CD14-positive monocyte (primary cell): Measurements from ENCODE around the gene PLXNA1. TPM values are rescaled to one million over a fixed set of nuclear protein-coding genes. Genes with fewer than 3 reads are reported as not detected.

Source experiments
- DNase-seq, 3 donors: peaks; one replicate each; pipeline ENCODE4 v3.0.0-alpha.2; 2011 to 2022
- H2AFZ ChIP-seq: 2 replicates; pipeline ENCODE4 v1.6.0; 2012; ENCODE audit warnings: mild to moderate bottlenecking, low read depth, low read length, inconsistent platforms; ENCODE audit not compliant: insufficient read depth, poor library complexity, severe bottlenecking
- H3K27ac ChIP-seq, 2 donors: 1 replicate in 1 of 2; 2 replicates in 1 of 2; pipeline ENCODE4 v1.5.1; 2012 to 2013; ENCODE audit warnings: low read length in 2 of 2, control low read depth in 1 of 2, inconsistent platforms in 1 of 2, low read depth in 1 of 2, mild to moderate bottlenecking in 1 of 2
- H3K27me3 ChIP-seq, 2 donors: one replicate each; pipeline versions ENCODE4 v1.6.0 to v1.6.1; 2011 to 2013; ENCODE audit warnings: low read length in 2 of 2; ENCODE audit not compliant: control insufficient read depth in 2 of 2, insufficient read depth in 2 of 2
- H3K36me3 ChIP-seq, 2 donors: replicated peaks in 1 of 2; 1 replicate in 1 of 2; 2 replicates in 1 of 2; pipeline versions ENCODE4 v1.5.1 to v1.6.1; 2012 to 2013; ENCODE audit warnings: low read length in 2 of 2, control low read depth in 1 of 2, inconsistent platforms in 1 of 2, mild to moderate bottlenecking in 1 of 2; ENCODE audit not compliant: insufficient read depth in 2 of 2, control insufficient read depth in 1 of 2
- H3K4me1 ChIP-seq, 2 donors: 1 replicate in 1 of 2; 2 replicates in 1 of 2; pipeline versions ENCODE4 v1.5.1 to v1.6.1; 2012 to 2013; ENCODE audit warnings: low read length in 2 of 2, control low read depth in 1 of 2, inconsistent platforms in 1 of 2, mild to moderate bottlenecking in 1 of 2, moderate library complexity in 1 of 2; ENCODE audit not compliant: insufficient read depth in 2 of 2, control insufficient read depth in 1 of 2
- H3K4me2 ChIP-seq: replicated peaks from 2 replicates; pipeline ENCODE3; 2012; ENCODE audit warnings: low read length, moderate library complexity, mild to moderate bottlenecking; ENCODE audit not compliant: poor library complexity, severe bottlenecking; ENCODE audit errors: extremely low read depth
- H3K4me3 ChIP-seq, 3 experiments: fragments of 200-600 bp in 1 of 3; sonication (generic) in 1 of 3; replicated peaks in 1 of 3; 1 replicate in 2 of 3; 2 replicates in 1 of 3; pipeline ENCODE4 v1.5.1; 2011 to 2013; ENCODE audit warnings: low read length in 3 of 3, mild to moderate bottlenecking in 3 of 3, control low read depth in 2 of 3, low read depth in 2 of 3, inconsistent platforms in 1 of 3, moderate library complexity in 1 of 3
- H3K79me2 ChIP-seq: 2 replicates; pipeline ENCODE4 v1.6.0; 2012; ENCODE audit warnings: mild to moderate bottlenecking, control low read depth, inconsistent platforms, low read length, moderate library complexity; ENCODE audit not compliant: insufficient read depth
- H3K9ac ChIP-seq: 2 replicates; pipeline ENCODE4 v1.6.0; 2017; ENCODE audit warnings: low read length, mild to moderate bottlenecking; ENCODE audit not compliant: insufficient read depth, poor library complexity, severe bottlenecking
- H3K9me3 ChIP-seq, 2 donors: replicated peaks in 1 of 2; 1 replicate in 1 of 2; 2 replicates in 1 of 2; pipeline versions ENCODE4 v1.5.1 to v1.6.1; 2012 to 2013; ENCODE audit warnings: low read length in 2 of 2, control low read depth in 1 of 2; ENCODE audit not compliant: control insufficient read depth in 1 of 2, insufficient read depth in 1 of 2
- H4K20me1 ChIP-seq: 2 replicates; pipeline ENCODE4 v1.6.0; 2012; ENCODE audit warnings: mild to moderate bottlenecking, low read length, control low read depth, moderate library complexity; ENCODE audit not compliant: insufficient read depth
- H3K27ac Mint-ChIP-seq, 7 donors: one replicate each; pipeline ENCODE4 v1.8.0; 2020; ENCODE audit warnings: mild to moderate bottlenecking in 7 of 7, mixed read lengths in 7 of 7, moderate library complexity in 6 of 7, inconsistent platforms in 2 of 7
- H3K27me3 Mint-ChIP-seq, 3 donors: one replicate each; pipeline ENCODE4 v1.8.0; 2021 to 2022; ENCODE audit warnings: low read depth in 3 of 3, mild to moderate bottlenecking in 3 of 3, mixed read lengths in 3 of 3, moderate library complexity in 3 of 3, inconsistent platforms in 1 of 3
- H3K36me3 Mint-ChIP-seq, 2 donors: one replicate each; pipeline ENCODE4 v1.8.0; 2020; ENCODE audit warnings: mixed read lengths in 2 of 2, inconsistent platforms in 1 of 2, mild to moderate bottlenecking in 1 of 2
- H3K4me1 Mint-ChIP-seq: one replicate; pipeline ENCODE4 v1.8.0; 2020; ENCODE audit warnings: mild to moderate bottlenecking, mixed read lengths
- H3K4me3 Mint-ChIP-seq, 2 donors: one replicate each; pipeline ENCODE4 v1.8.0; 2020; ENCODE audit warnings: mild to moderate bottlenecking in 2 of 2, mixed read lengths in 2 of 2, moderate library complexity in 1 of 2
- H3K9me3 Mint-ChIP-seq, 7 donors: one replicate each; pipeline ENCODE4 v1.8.0; 2020 to 2022; ENCODE audit warnings: mixed read lengths in 7 of 7, mild to moderate bottlenecking in 6 of 7, moderate library complexity in 6 of 7, inconsistent platforms in 2 of 7
- CTCF ChIP-seq: fragments of 200-600 bp; IDR thresholded peaks from one replicate; pipeline ENCODE4 v1.8.0; 2022; ENCODE audit warnings: antibody characterized with exemption, mild to moderate bottlenecking
- WGBS: methylation state at CpG from one replicate; pipeline ENCODE4 v1.1.5; 2013; ENCODE audit warnings: missing lambda C conversion rate; ENCODE audit not compliant: insufficient coverage; 5-methylcytosine and 5-hydroxymethylcytosine counted together
- intact Hi-C, 2 donors: fragments of 100-400 bp; cut with micrococcal nuclease; formaldehyde crosslinking; loops; one replicate each; pipeline versions ENCODE4 v1.15.0 to v1.15.1; 2023
- polyA plus RNA-seq, 3 donors: library from polyadenylated mRNA; depleted of rRNA in 1 of 3; unstranded in 2 of 3; stranded (reverse) in 1 of 3; fragments of 300-500 nt in 2 of 3; fragments of >200 nt in 1 of 3; fragmentation: Illumina TruSeq in 2 of 3; gene quantifications; 1 replicate in 2 of 3; 2 replicates in 1 of 3; pipeline ENCODE4 v1.2.3, GENCODE V29; 2012 to 2021

The PLXNA1 gene
- polyA plus RNA-seq, 3 donors, result 2.7 TPM; not detected in 2

GRCh38 chr3:126983276-126983652, 349 bp downstream of the PLXNA1 start:
- Histone ChIP-seq H3K4me3 (peak overlapping the region in 1 of 3 experiments; percentile 63), H3K9ac (no peak overlapping the region), H4K20me1 (peaks cover 3% of the 10 kb centered on the region), H2AFZ (no peak overlapping the region), H3K9me3 (peaks cover 4% of the 10 kb centered on the region in 2 donors), H3K27ac (no peak overlapping the region), H3K27me3 (peaks cover 19 to 68% of the 10 kb centered on the region in 2 donors), H3K4me2 (peak overlapping the region; percentile 67), H3K36me3 (no peaks in the 10 kb centered on the region), H3K79me2 (no peaks in the 10 kb centered on the region), H3K4me1 (peaks cover 17 to 23% of the 10 kb centered on the region in 2 donors)
- peaks cover 0 to 10% (median 2%) of the 10 kb centered on the region in 7 donors for H3K9me3 Mint-ChIP-seq
- TF ChIP-seq CTCF, result no peak
- intact Hi-C loops, result loop anchor here (5.0 to 10.0 kb wide), 6 partner anchors 76 to 451 kb away; partner anchors contain the start of gene CHCHD6 (in 1 of the 2)
- no peak overlapping the region for H3K4me3 Mint-ChIP-seq
- peaks cover 14% of the 10 kb centered on the region for H3K4me1 Mint-ChIP-seq
- peaks cover 0 to 2% of the 10 kb centered on the region in 2 donors for H3K36me3 Mint-ChIP-seq
- under 1% methylated on average over 66 of the region's 70 CpGs for WGBS
- no peak overlapping the region for H3K27ac Mint-ChIP-seq
- peaks cover 32 to 79% (median 62%) of the 10 kb centered on the region in 3 donors for H3K27me3 Mint-ChIP-seq
- peak in 2 of 3 donors; percentile 12 to 27 for DNase-seq

GRCh38 chr3:126983653-126984390, 907 bp downstream of the PLXNA1 start:
- peaks cover 14% of the 10 kb centered on the region for H3K4me1 Mint-ChIP-seq

More at GRCh38 chr3:126983653-126984390, 907 bp downstream of the PLXNA1 start:
- H3K27ac ChIP-seq, result no peak overlapping the region
- Mint-ChIP-seq H3K4me3 (peak overlapping the region in 1 of 2 donors; percentile 53), H3K36me3 (peaks cover 0 to 2% of the 10 kb centered on the region in 2 donors), H3K9me3 (peaks cover 0 to 10% (median 2%) of the 10 kb centered on the region in 7 donors), H3K27ac (no peak overlapping the region), H3K27me3 (peaks cover 27 to 75% (median 59%) of the 10 kb centered on the region in 3 donors)
- H3K4me3 ChIP-seq, result peak overlapping the region in 1 of 3 experiments; percentile 63
- H3K79me2 ChIP-seq, result no peaks in the 10 kb centered on the region
- peak overlapping the region; percentile 67 for H3K4me2 ChIP-seq
- H3K36me3 ChIP-seq, result no peaks in the 10 kb centered on the region
- H2AFZ ChIP-seq, result peak overlapping the region; percentile 35
- H4K20me1 ChIP-seq, result peaks cover 3% of the 10 kb centered on the region
- WGBS, result under 1% methylated on average over 54 of the region's 61 CpGs
- peaks cover 4% of the 10 kb centered on the region in 2 donors for H3K9me3 ChIP-seq
- H3K4me1 ChIP-seq, result peaks cover 17 to 23% of the 10 kb centered on the region in 2 donors
- DNase-seq, result no peak
- peak overlapping the region; percentile 32 for H3K9ac ChIP-seq
- peaks cover 19 to 62% of the 10 kb centered on the region in 2 donors for H3K27me3 ChIP-seq
- intact Hi-C loops, result loop anchor here (5.0 to 10.0 kb wide), 6 partner anchors 77 to 452 kb away; partner anchors contain the start of gene CHCHD6 (in 1 of the 2)
- TF ChIP-seq CTCF, result no peak
